GM18909 (cell line): ENCODE measurements around the gene SLC30A7.
"Not testable (repeated sequence)": the region's sequence is repeated elsewhere in the genome, so short reads cannot be mapped to it uniquely, and the experiment has no call there.

Experiments
- ATAC-seq: cut with Tn5 transposase; IDR thresholded peaks from one replicate; pipeline ENCODE4 v1.9.1; 2021; ENCODE audit warnings: mild to moderate bottlenecking; ENCODE audit not compliant: unreplicated experiment, poor library complexity

The SLC30A7 gene

DNA sequence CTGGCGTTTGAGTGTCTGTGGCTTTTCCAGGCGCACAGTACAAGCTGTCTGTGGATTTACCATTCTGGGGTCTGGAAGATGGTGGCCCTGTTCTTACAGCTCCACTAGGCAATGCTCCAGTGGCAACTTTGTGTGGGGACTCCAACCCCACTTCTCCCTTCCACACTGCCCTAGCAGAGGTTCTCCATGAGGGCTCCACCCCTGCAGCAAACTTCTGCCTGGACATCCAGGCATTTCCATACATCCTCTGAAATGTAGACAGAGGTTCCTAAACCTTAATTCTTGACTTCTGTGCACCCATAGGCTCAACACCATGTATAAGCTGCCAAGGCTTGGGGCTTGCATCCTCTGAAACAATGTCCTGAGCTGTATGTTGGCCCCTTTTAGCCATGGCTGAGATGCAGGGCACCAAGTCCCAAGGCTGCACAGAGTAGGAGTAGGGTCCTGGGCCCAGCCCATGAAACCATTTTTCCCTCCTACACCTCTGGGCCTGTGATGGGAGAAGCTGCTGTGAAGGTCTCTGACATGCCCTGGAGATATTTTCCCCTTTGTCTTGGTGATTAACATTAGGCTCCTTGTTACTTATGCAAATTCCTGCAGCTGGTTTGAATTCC lies 5.9 kb upstream of the SLC30A7 start:
- not testable (repeated sequence) for ATAC-seq

DNA sequence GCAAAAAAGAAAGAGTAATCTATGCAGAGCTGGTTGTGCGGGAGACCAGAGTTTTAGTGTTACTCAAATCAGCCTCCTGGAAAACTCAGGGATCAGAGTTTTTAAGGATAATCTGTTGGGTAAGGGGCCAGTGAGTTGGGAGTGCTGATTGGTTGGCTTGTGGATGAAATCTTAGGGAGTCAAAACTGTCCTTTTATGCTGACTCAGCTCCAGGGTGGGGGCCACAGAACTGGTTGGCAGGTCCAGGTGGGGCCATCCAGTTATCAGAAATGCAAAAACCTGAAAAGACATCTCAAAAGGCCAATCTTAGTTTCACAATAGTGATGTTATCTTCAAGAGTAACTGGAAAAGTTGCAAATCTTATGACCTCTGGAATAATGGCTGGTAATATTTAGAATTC lies 4.5 kb upstream of the SLC30A7 start:
- no peak for ATAC-seq

DNA sequence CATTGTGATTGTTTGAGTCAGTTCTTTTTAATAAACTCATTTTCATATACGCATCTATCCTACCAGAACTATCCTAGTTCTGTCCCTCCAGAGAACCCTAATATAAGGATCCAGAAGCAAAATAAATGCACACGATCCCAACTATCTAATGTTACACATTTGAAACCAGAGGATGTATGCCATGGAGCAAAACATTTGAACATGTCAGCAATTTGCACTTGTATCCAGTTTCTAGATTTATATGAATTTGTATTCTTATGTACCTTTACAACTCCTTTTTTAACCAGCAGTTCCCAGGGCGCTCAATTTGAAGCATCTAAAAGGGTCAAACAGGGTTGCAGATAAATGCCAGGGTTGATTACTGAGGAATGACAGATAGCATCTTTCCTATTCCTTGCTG lies 3.3 kb upstream of the SLC30A7 start:
- no peak for ATAC-seq

DNA sequence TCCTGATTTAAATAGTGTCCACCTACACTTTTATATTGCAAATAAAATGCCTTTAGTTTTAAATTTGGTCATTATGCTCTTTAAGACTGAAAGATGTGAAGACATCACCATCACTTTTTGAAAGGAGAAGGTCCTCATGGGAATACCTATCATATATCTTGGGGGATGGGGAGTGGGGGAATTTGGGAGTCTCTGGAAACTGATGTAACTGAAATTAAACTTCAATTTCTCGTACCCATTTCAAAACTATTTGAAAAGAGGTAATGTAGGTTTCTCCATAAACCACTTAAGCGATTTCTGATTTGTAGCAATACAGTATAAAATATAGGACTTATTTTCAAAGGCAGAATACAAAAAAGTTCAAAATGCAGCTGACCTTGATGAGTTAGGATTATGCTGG lies 2.2 kb upstream of the SLC30A7 start:
- ATAC-seq = no peak

DNA sequence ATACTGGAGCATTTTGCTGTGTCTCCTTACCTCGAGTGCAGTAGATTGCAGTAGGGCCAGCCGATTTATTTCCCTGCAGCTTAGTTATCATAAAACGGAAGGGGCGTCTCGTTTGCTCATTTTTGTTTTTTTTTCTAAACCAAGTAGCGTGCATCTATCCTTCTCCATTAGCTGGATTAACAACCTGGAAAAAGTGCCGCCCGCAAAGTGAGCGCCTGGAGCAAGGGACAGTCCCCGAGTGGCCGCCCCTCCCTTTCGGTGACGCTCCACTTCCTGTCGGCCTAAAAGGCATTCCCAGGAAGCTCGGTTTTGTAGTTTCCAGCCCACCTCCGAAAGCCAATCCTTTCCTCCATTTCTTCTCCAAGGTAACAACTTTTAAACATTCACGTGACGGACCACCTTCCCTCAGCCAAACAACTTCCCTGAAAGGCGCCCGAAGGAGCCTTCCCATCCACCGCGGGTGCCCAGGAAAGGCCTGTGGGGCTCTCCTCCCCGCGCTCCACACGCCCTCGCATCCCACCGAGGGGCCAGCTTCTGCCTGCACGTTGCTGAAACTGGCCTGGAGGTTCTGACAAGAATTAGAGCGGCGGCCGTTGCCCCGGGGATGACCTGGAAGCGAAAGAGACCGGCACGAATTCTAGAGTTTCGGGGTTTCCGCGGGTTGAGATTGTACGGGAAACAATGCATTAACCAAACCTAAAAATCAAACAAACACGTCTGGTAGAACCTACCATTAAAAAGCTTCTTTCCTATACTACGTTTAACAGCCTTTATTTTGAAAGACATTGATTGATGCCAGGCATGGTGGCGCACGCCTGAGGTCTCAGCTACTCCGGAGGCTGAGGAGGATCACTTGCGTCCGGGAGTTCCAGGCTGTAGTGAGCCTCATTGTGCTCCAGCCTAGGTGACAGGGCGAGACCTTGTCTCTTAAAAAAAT lies 1.0 kb upstream of the SLC30A7 start, which contains the start of gene EXTL2:
EXTL2 (minus strand) TSS at position 240 of the 937 bp plus-strand sequence. CDS start 6,085 bp downstream, outside the sequence.
- ATAC-seq = peak; percentile 51

DNA sequence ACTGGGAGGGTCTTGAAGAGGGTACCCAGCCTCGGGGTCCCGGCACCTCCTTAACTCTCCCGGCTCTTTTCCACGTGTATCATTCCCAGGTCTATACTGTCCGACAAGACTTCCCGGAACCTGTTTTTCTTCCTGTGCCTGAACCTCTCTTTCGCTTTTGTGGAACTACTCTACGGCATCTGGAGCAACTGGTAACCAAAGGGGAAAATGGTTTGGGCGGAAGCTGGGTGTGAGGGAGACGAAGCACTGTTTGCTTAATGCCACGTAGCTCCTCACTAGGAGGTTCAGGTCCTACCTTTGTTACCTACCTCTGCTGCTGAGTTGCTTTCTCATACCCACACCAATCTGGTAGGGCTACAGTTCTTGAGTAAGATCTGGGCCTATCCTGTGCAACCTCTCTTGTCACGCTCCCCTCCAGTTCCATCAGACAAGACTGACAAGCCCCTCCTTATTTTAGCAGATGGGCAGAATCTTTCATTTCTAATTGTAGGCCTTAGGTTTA lies 642 bp downstream of the SLC30A7 start:
- ATAC-seq = peak; percentile 45

DNA sequence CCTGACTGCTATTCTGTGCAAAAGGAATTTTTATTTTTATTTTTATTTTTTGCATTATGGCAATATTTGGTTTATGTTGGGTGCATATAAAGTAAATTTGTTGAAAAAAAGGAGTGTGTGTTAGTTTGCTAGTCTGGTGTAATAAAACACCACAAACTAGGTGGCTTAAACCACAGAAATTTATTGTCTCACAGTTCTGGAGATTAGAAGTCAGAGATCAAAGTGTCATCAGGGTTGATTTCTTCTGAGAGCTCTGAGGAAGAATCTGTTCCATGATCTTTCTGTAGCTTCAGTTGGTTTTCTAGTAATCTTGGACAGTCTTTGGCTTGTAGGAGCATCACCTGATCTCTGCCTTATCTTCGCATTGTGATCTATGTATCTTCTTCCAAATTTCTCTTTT lies 6.5 kb downstream of the SLC30A7 start:
- no peak for ATAC-seq

DNA sequence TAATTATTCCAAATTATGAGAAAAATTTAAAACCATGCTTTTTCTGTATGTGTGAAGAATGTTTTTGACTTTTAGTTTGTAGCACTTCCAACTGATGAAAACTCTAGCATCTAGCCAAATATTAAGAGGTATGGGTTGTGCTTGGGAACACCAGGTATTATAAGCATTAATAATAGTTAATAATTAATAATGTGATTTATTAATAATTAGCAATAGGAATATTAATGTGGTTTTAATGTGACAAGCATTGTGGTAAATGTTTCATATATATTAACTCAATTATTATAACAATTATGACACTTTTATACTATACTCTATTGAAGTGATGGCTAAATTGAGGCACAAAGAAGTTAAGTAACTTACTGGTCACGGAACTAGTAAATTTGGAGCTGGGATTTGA lies 7.9 kb downstream of the SLC30A7 start:
- ATAC-seq = no peak

DNA sequence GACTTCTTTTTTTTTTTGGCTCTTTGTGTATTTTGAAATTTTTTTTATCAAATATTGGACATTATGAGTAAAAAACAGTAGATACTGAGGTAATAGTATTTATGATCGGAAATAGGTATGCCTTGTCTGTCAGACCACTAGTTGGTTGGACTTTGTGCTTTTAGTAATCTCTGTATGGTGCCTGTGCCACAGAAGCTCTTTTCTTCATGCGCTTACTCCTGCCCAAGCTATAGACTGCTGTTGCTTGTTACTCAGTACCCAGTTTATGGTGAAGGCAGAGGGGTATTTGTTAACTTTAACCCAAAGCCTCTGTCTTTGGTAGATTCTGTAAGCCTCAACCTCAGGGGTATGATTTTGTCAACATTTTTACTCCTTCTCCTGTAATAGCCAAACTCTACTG lies 8.6 kb downstream of the SLC30A7 start:
- ATAC-seq = no peak

DNA sequence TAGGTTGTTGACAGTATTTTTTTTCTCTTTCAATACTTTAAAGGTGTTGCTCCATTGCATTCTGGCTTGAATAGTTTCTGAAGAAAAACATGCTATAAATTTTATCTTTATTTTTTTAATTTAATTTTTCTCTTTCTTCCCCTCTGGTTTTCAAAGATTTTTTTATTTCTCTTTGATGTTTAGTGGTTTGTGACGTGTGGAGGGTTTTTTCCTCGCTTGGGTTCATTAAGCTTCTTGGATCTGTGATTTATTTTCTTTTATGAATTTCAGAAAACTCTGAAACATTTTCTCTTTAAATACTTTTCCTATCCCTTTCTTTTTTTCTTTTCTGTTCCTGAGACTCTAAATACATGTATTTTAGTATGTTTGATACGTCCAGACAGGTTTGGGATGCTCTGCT lies 9.3 kb downstream of the SLC30A7 start:
- ATAC-seq = no peak

DNA sequence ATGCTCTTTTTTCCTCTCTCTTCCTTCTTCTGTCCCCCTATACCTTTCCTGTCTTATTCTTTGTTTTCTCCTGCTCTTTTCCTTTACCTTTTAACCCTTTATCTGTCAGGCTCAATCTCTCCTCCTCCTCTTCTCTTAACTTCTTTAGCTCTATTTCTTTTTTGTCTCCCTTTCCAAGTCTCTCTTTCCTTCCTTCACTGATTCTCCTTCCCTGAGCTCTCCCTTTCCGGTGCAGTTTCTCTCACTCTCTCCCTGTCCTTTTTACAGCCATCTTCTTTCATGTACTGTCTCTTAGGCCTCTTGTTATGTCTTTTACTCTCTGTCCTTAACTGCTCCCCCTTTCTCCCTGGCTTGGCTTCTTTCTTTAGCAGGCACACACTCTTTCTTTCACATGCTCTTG lies 12.0 kb downstream of the SLC30A7 start:
- ATAC-seq = no peak

DNA sequence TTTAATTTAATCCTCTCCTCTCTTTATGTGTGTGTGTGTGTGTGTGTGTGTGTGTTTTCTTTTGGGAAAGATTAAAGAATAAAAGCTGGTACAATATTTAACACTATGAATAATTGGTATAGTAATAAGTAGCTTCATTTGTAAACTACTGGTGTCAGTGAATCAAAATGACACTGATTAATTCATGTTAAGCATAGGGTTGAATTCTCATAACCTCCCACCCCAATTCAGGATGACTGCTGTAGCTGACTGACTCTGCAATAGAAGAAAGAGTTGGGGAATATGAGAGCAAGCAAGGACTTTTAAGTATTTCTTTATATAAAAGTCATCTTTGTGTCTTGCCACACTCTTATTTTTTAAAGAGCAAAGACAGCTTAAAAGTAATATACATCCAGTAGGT lies 13.1 kb downstream of the SLC30A7 start:
- no peak for ATAC-seq

DNA sequence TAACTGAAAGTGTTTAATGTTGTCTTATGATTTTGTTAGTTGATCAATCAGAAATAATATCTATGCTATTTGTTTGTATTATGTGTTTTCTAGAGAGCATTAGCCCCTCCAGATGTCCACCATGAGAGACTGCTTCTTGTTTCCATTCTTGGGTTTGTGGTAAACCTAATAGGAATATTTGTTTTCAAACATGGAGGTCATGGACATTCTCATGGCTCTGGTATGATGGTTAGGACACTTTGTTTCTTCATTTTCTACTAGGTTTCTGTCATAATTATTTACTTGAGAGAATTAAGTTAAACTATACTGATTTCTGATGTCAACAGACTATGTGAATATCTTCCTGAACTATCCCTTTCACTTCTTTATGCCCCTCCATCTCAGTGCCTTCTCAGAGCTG lies 16.1 kb downstream of the SLC30A7 start:
- no peak for ATAC-seq

DNA sequence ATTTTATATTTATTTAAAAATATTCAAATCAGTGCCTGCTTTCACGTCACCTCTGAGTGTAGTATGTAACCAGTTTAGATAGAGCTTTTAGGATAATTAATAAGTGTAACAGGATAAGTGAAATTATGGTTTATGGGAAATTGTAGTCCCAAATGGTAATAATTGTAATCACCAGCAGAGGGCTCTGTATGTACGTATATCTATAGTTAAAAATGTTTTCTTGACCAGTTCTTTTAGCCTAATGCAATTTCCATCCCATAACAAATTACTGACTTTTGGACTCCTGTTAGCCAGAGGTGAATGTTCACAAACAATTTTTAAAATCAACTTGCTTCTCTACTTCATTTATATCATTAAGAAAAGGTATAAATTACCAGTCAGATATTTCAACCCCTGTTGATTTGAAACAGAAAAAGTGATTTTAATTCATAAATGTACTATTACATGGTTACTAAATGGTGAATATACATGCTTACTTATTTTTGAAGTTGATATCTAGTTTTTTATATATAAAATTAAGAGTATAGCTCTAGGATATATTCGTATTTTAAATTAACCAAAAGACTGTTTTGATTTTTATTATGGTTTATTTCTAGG lies 25.3 kb downstream of the SLC30A7 start:
- peak; percentile 45 for ATAC-seq

DNA sequence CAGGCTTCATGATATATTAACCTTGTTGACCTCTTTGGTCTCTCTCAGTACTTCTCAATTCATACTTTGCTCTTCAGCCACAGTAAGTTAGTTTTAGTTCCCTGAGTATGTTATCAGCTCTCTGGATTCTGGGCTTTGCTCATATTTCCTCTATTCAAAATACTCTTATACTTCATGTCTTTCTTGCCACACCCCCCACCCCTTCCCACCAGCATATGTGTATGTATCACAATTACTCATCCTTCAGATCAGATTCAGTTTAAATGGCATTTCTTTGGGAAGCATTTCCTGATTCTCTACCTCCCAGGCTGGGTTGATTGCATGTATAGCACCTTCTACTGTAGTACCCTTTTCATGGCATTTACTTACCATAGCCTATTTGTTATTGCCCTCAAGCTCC lies 28.3 kb downstream of the SLC30A7 start:
- ATAC-seq = no peak

DNA sequence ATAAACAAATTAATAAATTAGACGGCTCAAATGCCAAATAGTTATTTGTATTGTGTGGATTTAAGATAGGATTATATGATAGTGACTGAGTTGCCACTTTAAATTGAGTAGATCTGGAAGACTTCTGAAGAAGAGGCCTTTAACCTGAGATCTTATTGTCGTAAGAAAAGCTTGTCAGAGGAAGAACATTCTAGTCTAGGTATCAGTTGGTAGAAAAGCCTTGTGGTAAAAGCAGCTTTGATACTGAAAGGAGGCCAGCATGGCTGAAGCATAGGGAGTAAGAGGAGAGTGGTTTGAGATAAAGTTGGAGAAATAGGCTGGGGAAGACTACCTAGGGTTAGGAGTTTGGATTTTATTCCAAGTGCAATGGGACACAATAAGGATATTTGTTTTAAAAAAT lies 29.1 kb downstream of the SLC30A7 start:
- no peak for ATAC-seq

DNA sequence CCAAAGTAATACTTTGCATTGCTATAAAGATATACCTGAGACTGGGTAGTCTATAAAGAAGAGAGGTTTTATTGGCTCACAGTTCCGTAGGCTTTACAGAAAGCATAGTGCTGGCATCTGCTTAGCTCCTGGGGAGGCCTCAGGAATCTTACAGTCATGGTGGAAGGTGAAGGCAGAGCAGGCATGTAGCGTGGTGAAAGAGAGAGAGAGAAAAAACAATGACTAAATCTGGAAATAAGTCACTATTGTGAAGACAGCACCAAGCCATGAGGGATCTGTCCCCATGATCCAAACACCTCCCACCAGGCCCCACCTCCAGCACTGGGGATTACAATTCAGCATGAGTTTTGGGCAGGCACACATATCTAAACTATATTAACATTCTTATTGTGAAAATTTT lies 30.4 kb downstream of the SLC30A7 start:
- ATAC-seq = no peak

DNA sequence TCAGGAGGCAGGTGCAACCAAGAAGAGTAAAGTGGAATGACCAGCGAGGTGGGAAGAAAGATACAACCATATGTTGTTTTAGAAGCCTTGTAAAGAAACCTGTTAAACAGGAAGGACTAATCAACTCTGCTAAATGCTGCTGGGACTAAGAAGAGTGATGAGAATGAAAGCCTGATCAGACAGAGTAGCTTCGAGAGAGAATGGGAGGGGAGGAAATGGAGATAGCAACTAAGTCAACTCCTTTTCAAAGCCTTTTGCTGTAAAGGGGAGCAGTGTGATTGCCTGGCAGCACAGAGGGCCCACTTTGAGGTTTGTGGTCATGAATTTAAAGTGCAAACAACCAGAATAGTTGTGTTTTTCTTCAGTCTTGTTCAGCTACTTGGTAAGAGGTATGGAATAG lies 31.4 kb downstream of the SLC30A7 start:
- no peak for ATAC-seq

DNA sequence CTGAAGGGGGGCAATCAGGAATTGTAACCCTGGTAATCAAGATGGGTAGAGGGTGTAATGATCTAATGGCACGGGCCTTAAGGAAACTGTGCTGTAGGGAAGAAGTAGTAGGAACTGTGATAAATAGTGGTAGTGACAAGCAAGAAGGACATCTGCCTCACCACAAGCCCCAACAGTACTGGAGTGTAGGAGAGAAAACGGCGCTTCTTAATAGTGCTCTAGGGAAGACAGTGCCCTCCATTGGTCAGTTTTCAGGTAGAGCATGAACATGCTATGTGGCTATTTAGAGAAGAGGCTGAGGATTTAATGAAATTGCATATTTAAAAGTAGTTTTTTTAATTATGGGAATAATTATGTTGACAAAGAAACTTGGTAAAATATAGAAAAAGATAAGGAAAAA lies 32.2 kb downstream of the SLC30A7 start:
- ATAC-seq = no peak

DNA sequence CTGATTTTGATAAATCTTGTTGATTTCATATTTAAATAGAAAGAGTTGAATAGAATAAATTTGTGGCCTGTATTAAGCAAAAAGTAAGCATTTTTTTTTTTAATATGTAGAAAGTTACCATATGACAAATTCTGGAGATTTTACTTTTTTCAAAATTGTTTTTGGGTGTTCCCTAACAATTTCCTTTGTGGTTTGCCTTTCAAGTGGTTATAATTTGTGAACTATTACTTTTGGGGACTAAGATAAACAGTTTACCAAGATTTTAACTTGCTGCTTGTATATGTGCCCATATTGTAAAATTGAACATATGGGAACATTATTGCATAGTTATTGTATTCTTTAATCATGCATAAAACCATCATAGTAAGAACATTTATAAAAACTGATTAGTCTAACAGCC lies 34.6 kb downstream of the SLC30A7 start:
- ATAC-seq = no peak

DNA sequence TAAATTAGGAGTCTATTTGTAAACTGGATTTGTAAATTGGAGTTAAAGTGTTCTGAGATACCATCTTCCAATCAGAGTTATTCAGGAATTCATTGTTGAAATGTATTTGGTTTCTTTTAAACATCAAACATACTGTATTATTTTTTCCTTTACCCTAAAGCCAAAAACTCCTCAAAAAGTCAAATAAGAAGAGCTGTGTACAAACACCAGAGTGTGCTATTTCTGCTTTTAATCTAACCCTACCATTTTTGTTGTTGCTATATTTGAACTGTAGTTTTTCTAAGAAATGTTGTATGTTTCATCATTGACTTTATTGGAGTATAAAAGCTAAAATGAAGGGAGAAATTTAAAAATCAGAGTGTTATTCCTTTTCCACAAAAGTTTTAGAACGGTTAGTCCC lies 35.8 kb downstream of the SLC30A7 start:
- no peak for ATAC-seq
